ENCODE data around the gene TBC1D24. TPM values are rescaled to one million over a fixed set of nuclear protein-coding genes. Genes with fewer than 3 reads are reported as not detected.

Gene TBC1D24
- total RNA-seq, 1 donor from 2014 or later: 43.7 TPM

DNA sequence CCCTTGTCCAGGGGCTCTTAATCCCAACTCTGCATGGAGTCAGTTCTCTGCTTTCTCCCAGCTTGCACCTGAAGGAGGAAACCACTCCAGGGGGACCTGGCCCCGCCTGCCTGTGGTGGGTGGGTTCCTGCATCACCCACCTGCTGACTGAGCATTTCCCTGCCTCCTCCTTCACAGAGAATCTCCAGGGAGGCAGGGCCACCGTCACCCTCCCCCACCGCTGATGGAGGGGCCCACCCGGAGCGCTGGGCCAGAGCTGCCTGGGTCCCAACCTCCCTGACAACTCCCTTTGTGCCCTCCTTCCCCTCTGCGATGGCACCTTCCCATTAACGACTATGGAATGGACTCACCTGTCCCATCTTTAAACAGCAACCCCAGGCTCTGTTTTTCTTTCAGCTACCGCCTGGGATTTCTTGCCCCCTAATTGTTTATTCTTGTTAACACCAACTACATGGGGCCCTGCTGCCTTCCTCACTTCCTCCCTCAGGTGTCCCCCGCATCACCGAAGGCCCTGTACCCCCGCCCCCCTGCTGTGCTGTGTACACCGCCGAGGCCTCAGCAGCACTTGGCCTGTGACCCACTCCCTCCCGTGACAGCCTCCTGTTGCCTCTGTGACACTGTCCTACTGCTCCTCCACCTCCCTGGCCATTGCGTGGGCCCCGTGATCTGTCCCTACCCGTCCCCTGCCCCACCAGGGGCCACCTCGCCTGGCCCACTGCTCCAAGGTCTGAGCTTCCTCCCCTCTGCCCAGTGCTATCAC is 15.9 kb upstream of the TBC1D24 start:
- TF ChIP-seq CTCF (IDR thresholded peaks at IDR 0.05): no peak
- Histone ChIP-seq H3K9me3 (no peaks in the 10 kb centered on the region), H3K27me3 (no peaks in the 10 kb centered on the region), H3K4me3 (peak overlapping the region; percentile 56), H3K36me3 (no peaks in the 10 kb centered on the region), H3K27ac (peak overlapping the region; percentile 33), H3K4me1 (peaks cover 11% of the 10 kb centered on the region)
- DNase-seq: no peak
- intact Hi-C loops (cut with DNase I): no loop called here
- ATAC-seq: no peak

DNA sequence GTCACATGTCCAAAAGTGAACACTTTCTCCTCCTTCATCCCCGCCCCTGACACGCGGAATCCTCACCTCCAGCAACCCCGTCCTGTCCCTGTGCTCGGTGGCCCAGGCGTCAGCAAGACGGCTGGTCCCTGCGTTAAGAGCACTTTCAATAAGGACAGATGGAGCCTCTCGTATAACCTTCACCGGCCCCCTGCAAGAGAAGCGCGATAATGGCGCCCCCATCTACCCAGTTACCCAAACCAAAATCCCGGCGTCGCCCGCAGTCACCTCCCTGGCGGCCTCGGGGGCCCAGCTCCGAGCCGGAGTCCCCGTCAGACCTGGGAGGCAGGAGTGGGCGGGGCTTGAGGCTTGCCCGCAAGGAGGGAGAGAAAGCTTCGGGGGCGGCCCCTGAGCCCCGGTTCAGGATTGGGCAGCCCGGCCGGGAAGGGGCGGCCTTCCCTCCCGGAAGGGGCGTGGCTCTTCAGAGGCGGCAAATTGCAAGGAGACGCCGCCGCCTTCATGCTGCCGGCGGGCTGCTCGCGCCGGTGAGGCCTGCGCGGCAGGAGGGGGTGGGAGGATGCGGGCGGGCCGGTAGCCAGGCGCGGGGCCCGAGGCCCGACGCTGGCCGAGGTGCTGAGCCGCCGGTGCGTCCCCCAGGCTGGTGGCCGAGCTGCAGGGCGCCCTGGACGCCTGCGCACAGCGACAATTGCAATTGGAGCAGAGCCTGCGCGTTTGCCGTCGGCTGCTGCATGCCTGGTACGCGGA is 15.1 kb upstream of the TBC1D24 start, which contains the start of gene TEDC2:
TEDC2 (plus strand) TSS at position 463 of the 744 bp plus-strand sequence; CDS start at position 499, 36 bp downstream.
- DNase-seq (peak; percentile 99), ATAC-seq (peak; percentile 98)
- Histone ChIP-seq H3K4me1 (peaks cover 11% of the 10 kb centered on the region), H3K36me3 (no peaks in the 10 kb centered on the region), H3K4me3 (peak within 1 kb of the TSS; percentile 56), H3K27ac (peak within 1 kb of the TSS; percentile 33), H3K9me3 (no peaks in the 10 kb centered on the region), H3K27me3 (no peaks in the 10 kb centered on the region)
- intact Hi-C loops (cut with DNase I): no loop called here
- no peak for TF ChIP-seq CTCF (IDR thresholded peaks at IDR 0.05)

- ATAC-seq: no peak
- DNase-seq: no peak
- H3K36me3 ChIP-seq: no peaks in the 10 kb centered on the region
- intact Hi-C loops (cut with DNase I): no loop called here
- no peak overlapping the region for H3K27ac ChIP-seq
- TF ChIP-seq CTCF (IDR thresholded peaks at IDR 0.05): no peak
- peak overlapping the region; percentile 56 for H3K4me3 ChIP-seq
- peaks cover 11% of the 10 kb centered on the region for H3K4me1 ChIP-seq
- H3K9me3 ChIP-seq: no peaks in the 10 kb centered on the region
- no peaks in the 10 kb centered on the region for H3K27me3 ChIP-seq
Observed at GRCh38 chr16:2460391-2460713, 14.6 kb upstream of the TBC1D24 start.

DNA sequence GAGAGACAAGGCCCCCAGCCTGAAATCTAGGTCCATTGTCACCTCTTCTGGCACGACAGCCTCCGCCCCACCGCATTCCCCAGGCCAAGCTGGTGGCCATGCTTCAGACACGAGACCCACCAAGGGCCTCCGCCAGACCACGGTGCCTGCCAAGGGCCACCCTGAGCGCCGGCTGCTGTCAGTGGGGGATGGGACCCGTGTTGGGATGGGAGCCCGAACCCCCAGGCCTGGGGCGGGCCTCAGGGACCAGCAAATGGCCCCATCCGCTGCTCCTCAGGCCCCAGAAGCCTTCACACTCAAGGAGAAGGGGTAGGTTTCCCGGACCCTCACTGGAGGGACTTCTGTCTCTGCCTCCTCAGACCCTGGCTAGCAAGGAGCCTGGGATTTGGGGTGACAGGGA is 14.0 kb upstream of the TBC1D24 start:
- ATAC-seq: no peak
- Histone ChIP-seq H3K4me1 (peaks cover 11% of the 10 kb centered on the region), H3K27me3 (no peaks in the 10 kb centered on the region), H3K9me3 (no peaks in the 10 kb centered on the region), H3K4me3 (no peak overlapping the region), H3K36me3 (no peaks in the 10 kb centered on the region), H3K27ac (no peak overlapping the region)
- DNase-seq: no peak
- TF ChIP-seq CTCF (IDR thresholded peaks at IDR 0.05): no peak
- intact Hi-C loops (cut with DNase I): no loop called here

DNA sequence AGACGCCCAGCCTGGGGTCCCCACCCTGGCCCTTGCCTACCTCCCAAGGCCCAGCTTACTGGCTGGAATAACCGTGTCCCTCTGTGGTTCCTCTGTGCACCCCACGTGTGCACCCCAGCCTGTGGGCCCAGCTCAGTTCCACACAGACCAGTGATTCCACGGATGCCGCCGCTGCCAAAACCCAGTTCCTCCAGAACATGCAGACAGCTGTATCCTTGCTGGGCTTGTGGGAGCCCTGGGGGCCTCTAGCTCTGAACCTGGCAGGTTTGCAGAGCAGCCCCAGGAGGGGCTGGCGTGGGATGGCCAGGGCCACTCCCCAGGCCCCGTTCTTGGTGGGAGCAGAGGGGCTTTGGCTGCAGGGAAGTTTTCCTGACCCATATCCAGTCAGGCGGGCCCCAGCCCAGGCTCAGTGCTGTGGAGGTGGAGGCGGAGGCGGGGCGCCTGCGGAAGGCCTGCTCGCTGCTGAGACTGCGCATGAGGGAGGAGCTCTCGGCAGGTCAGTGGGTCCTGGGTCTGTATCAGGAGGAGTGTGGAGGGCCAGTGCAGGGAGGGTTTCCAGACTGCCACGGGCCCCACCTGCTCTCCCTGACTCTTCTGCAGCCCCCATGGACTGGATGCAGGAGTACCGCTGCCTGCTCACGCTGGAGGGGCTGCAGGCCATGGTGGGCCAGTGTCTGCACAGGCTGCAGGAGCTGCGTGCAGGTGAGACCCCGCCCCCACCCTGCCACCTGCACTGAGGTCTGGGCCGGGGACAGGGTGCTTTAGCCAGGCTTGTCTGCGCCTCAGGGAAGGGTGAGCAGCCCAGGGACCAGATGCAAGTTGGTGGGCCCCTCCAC is 12.7 kb upstream of the TBC1D24 start:
- no peak overlapping the region for H3K4me3 ChIP-seq
- no peaks in the 10 kb centered on the region for H3K9me3 ChIP-seq
- no peak for ATAC-seq
- no peak overlapping the region for H3K27ac ChIP-seq
- no peaks in the 10 kb centered on the region for H3K27me3 ChIP-seq
- H3K36me3 ChIP-seq: no peaks in the 10 kb centered on the region
- intact Hi-C loops (cut with DNase I): no loop called here
- H3K4me1 ChIP-seq: peaks cover 11% of the 10 kb centered on the region
- peak; percentile 58 for DNase-seq
- TF ChIP-seq CTCF (IDR thresholded peaks at IDR 0.05): no peak

All from upper lobe of right lung (tissue), 1 donor.